Neural progenitor cell (in vitro differentiated cells): ENCODE data around the gene STX11. TPM values are rescaled to one million over a fixed set of nuclear protein-coding genes. Genes with fewer than 3 reads are reported as not detected.

Experiments used
- DNase-seq: peaks from one replicate; pipeline ENCODE4 v3.0.0-alpha.2; 2016; ENCODE audit warnings: low spot score
- H2AFZ ChIP-seq: fragments of 200-600 bp; sonication (generic); replicated peaks from 2 replicates; pipeline ENCODE4 v1.6.1; 2016; ENCODE audit warnings: antibody characterized with exemption
- H3F3A ChIP-seq: fragments of 200-600 bp; sonication (generic); 2 replicates; pipeline ENCODE4 v1.6.1; 2016; ENCODE audit warnings: antibody characterized with exemption, low read depth
- H3K27ac ChIP-seq: fragments of 200-600 bp; sonication (generic); 2 replicates; pipeline ENCODE4 v1.5.1; 2016; ENCODE audit warnings: mild to moderate bottlenecking
- H3K27me3 ChIP-seq: fragments of 200-600 bp; sonication (generic); 2 replicates; pipeline ENCODE4 v1.6.1; 2016; ENCODE audit warnings: mild to moderate bottlenecking, moderate library complexity
- H3K36me3 ChIP-seq: fragments of 200-600 bp; sonication (generic); 2 replicates; pipeline ENCODE4 v1.5.1; 2016
- H3K4me1 ChIP-seq: fragments of 200-600 bp; sonication (generic); 2 replicates; pipeline ENCODE4 v1.6.1; 2016; ENCODE audit warnings: mixed run types
- H3K4me2 ChIP-seq: fragments of 200-600 bp; sonication (generic); 2 replicates; pipeline ENCODE4 v1.6.1; 2016
- H3K4me3 ChIP-seq: fragments of 200-600 bp; sonication (generic); 2 replicates; pipeline ENCODE4 v1.5.1; 2016
- H3K79me2 ChIP-seq: fragments of 200-600 bp; sonication (generic); 2 replicates; pipeline ENCODE4 v1.6.1; 2016; ENCODE audit warnings: low read depth
- H3K9ac ChIP-seq: fragments of 200-600 bp; sonication (generic); 2 replicates; pipeline ENCODE4 v1.6.1; 2016
- H3K9me3 ChIP-seq: fragments of 200-600 bp; sonication (generic); 2 replicates; pipeline ENCODE4 v1.5.1; 2016; ENCODE audit warnings: low read depth
- H4K20me1 ChIP-seq: fragments of 200-600 bp; sonication (generic); 2 replicates; pipeline ENCODE4 v1.6.1; 2016; ENCODE audit warnings: low read depth
- H3K27ac Mint-ChIP-seq: 3 replicates; pipeline ENCODE4 v1.8.0; 2021; ENCODE audit warnings: mixed read lengths
- H3K27me3 Mint-ChIP-seq: 2 replicates; pipeline ENCODE4 v1.8.0; 2022; ENCODE audit warnings: low read depth, mild to moderate bottlenecking, inconsistent platforms, moderate library complexity, mixed read lengths; ENCODE audit not compliant: insufficient read depth
- H3K36me3 Mint-ChIP-seq: 3 replicates; pipeline ENCODE4 v1.8.0; 2021; ENCODE audit warnings: mixed read lengths
- H3K4me1 Mint-ChIP-seq: 3 replicates; pipeline ENCODE4 v1.8.0; 2021; ENCODE audit warnings: mixed read lengths
- H3K4me3 Mint-ChIP-seq: 3 replicates; pipeline ENCODE4 v1.8.0; 2021; ENCODE audit warnings: mild to moderate bottlenecking, moderate library complexity, mixed read lengths
- H3K9me3 Mint-ChIP-seq: 3 replicates; pipeline ENCODE4 v1.8.0; 2020; ENCODE audit warnings: mixed read lengths
- EZH2 ChIP-seq: fragments of 200-600 bp; sonication (generic); IDR thresholded peaks from 2 replicates; pipeline ENCODE4 v1.6.1; 2017; ENCODE audit warnings: antibody characterized with exemption, mild to moderate bottlenecking, moderate library complexity
- EZH2phosphoT487 ChIP-seq: fragments of 200-600 bp; sonication (generic); IDR thresholded peaks from 2 replicates; pipeline ENCODE4 v1.6.1; 2017; ENCODE audit warnings: antibody characterized with exemption
- total RNA-seq: library from RNA; depleted of rRNA; stranded (reverse); fragments of >200 nt; gene quantifications from 2 replicates; pipeline ENCODE4 v1.2.3, GENCODE V29; 2015; ENCODE audit warnings: low replicate concordance
- TF ChIP-seq, protein P1 (sequence below): fragments of 200-600 bp; sonication (generic); IDR thresholded peaks from 2 replicates; pipeline ENCODE4 v1.5.1; 2017; ENCODE audit warnings: antibody characterized with exemption, mild to moderate bottlenecking

Gene STX11
- total RNA-seq, 1 donor from 2014 or later, result not detected

DNA sequence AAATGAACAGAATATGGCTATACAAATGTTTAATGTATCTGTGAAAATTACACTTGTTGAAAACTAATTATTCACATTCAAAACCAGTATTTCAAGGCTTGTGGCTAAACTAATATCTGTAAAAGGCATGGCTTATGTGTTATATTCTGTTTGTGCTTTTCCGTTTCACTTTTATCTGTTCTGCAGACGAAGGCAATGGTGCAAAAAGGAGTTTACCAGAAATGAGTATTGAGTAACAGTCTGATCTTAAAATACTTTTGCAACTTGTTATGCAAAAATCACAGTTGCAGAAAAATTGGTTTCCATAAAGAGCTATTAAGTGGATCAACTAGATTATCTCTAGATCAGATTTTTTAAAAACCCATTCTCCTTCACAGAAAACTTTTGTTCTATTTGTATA, 9.4 kb upstream of the STX11 start:
- Mint-ChIP-seq H3K36me3 (no peaks in the 10 kb centered on the region), H3K9me3 (no peaks in the 10 kb centered on the region), H3K27ac (no peak overlapping the region)

GRCh38 chr6:144141470-144141869, 8.8 kb upstream of the STX11 start:
- Histone ChIP-seq H3K4me2 (no peak overlapping the region), H3K27me3 (peaks cover 5% of the 10 kb centered on the region), H3K79me2 (no peaks in the 10 kb centered on the region), H3K4me3 (no peak overlapping the region), H4K20me1 (no peaks in the 10 kb centered on the region), H3F3A (no peaks in the 10 kb centered on the region), H3K9me3 (no peaks in the 10 kb centered on the region), H3K4me1 (no peaks in the 10 kb centered on the region), H3K9ac (no peak overlapping the region), H3K36me3 (no peaks in the 10 kb centered on the region), H2AFZ (no peak overlapping the region), H3K27ac (no peak overlapping the region)
- no peak overlapping the region for H3K4me3 Mint-ChIP-seq
- TF ChIP-seq EZH2phosphoT487 (no peak), EZH2 (no peak)
- TF ChIP-seq, protein P1, sequence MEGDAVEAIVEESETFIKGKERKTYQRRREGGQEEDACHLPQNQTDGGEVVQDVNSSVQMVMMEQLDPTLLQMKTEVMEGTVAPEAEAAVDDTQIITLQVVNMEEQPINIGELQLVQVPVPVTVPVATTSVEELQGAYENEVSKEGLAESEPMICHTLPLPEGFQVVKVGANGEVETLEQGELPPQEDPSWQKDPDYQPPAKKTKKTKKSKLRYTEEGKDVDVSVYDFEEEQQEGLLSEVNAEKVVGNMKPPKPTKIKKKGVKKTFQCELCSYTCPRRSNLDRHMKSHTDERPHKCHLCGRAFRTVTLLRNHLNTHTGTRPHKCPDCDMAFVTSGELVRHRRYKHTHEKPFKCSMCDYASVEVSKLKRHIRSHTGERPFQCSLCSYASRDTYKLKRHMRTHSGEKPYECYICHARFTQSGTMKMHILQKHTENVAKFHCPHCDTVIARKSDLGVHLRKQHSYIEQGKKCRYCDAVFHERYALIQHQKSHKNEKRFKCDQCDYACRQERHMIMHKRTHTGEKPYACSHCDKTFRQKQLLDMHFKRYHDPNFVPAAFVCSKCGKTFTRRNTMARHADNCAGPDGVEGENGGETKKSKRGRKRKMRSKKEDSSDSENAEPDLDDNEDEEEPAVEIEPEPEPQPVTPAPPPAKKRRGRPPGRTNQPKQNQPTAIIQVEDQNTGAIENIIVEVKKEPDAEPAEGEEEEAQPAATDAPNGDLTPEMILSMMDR, result no peak
- H3K36me3 Mint-ChIP-seq, result no peaks in the 10 kb centered on the region
- H3K27ac Mint-ChIP-seq, result no peak overlapping the region
- H3K4me1 Mint-ChIP-seq, result no peaks in the 10 kb centered on the region
- no peak for DNase-seq
- no peaks in the 10 kb centered on the region for H3K27me3 Mint-ChIP-seq
- H3K9me3 Mint-ChIP-seq, result no peaks in the 10 kb centered on the region

More for the DNA sequence above, 9.4 kb upstream of the STX11 start:
- no peaks in the 10 kb centered on the region for H3K36me3 ChIP-seq
- no peak overlapping the region for H3K4me3 ChIP-seq
- H3K4me1 ChIP-seq, result no peaks in the 10 kb centered on the region
- H3K27ac ChIP-seq, result no peak overlapping the region
- peaks cover under 1% of the 10 kb centered on the region for H3K27me3 ChIP-seq
- H2AFZ ChIP-seq, result no peak overlapping the region
- H3K9me3 ChIP-seq, result no peaks in the 10 kb centered on the region
- H3K27me3 Mint-ChIP-seq, result no peaks in the 10 kb centered on the region
- no peak overlapping the region for H3K4me3 Mint-ChIP-seq
- H3F3A ChIP-seq, result no peaks in the 10 kb centered on the region
- H3K9ac ChIP-seq, result no peak overlapping the region
- H3K4me2 ChIP-seq, result no peak overlapping the region
- TF ChIP-seq EZH2phosphoT487 (no peak), EZH2 (no peak)
- TF ChIP-seq, protein P1, result no peak
- no peak for DNase-seq
- H3K4me1 Mint-ChIP-seq, result no peaks in the 10 kb centered on the region
- no peaks in the 10 kb centered on the region for H4K20me1 ChIP-seq
- H3K79me2 ChIP-seq, result no peaks in the 10 kb centered on the region

DNA sequence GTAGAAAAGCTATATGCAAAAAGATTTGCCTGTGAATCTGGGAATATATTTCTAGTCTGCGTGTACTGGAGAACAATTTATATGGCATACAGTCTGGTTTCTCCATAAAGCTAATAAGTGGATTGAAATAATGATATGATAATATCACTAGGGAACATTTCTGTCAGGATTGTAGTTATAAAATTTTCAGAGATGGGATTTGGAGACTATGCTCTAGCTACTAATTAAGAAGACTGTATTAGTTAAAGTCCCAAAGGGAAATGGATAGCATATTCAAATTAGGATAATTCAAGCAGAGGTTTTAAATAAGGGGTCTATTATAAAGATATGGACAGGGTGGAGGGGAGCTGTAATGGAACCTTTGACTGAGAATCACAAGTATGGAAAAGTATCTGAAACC, 7.2 kb upstream of the STX11 start:
- no peak for TF ChIP-seq EZH2phosphoT487
- TF ChIP-seq, protein P1, result no peak
- no peak for TF ChIP-seq EZH2
- no peak overlapping the region for H3K4me3 ChIP-seq
- H2AFZ ChIP-seq, result no peak overlapping the region
- H3F3A ChIP-seq, result no peaks in the 10 kb centered on the region
- Mint-ChIP-seq H3K27ac (no peak overlapping the region), H3K4me3 (no peak overlapping the region), H3K27me3 (peaks cover 7% of the 10 kb centered on the region), H3K4me1 (no peaks in the 10 kb centered on the region), H3K36me3 (no peaks in the 10 kb centered on the region), H3K9me3 (no peaks in the 10 kb centered on the region)
- no peak overlapping the region for H3K27ac ChIP-seq
- no peaks in the 10 kb centered on the region for H3K4me1 ChIP-seq
- no peak overlapping the region for H3K9ac ChIP-seq
- no peaks in the 10 kb centered on the region for H3K36me3 ChIP-seq
- no peaks in the 10 kb centered on the region for H3K79me2 ChIP-seq
- H3K9me3 ChIP-seq, result no peaks in the 10 kb centered on the region
- no peaks in the 10 kb centered on the region for H4K20me1 ChIP-seq
- DNase-seq, result no peak
- no peak overlapping the region for H3K4me2 ChIP-seq
- H3K27me3 ChIP-seq, result peaks cover 22% of the 10 kb centered on the region
